COLO668 (cell line): ENCODE data around the gene PLS3.

Experiments used
- DNase-seq: peaks from one replicate; lab custom pipeline; 2025; ENCODE audit not compliant: unreplicated experiment; lab: John Stamatoyannopoulos, UW

The PLS3 gene

GRCh38 chrX:115564243-115564642 is 3.3 kb downstream of the PLS3 start:
- no peak for DNase-seq

- DNase-seq, result no peak
Measured at GRCh38 chrX:115565888-115566287, 4.9 kb downstream of the PLS3 start.

GRCh38 chrX:115571712-115572111 is 10.7 kb downstream of the PLS3 start:
- DNase-seq, result no peak

- DNase-seq, result no peak
Measured at GRCh38 chrX:115573185-115573584, 12.2 kb downstream of the PLS3 start.

GRCh38 chrX:115576676-115577075 is 15.7 kb downstream of the PLS3 start:
- DNase-seq, result no peak

GRCh38 chrX:115579327-115579726 is 18.4 kb downstream of the PLS3 start:
- no peak for DNase-seq

GRCh38 chrX:115579786-115580294 is 18.9 kb downstream of the PLS3 start:
- no peak for DNase-seq

- DNase-seq, result no peak
Measured at GRCh38 chrX:115581759-115582615, 21.0 kb downstream of the PLS3 start.

GRCh38 chrX:115582616-115583495 is 21.9 kb downstream of the PLS3 start:
- no peak for DNase-seq

GRCh38 chrX:115583496-115584004 is 22.6 kb downstream of the PLS3 start:
- no peak for DNase-seq

- DNase-seq, result no peak
Measured at GRCh38 chrX:115584696-115585095, 23.7 kb downstream of the PLS3 start.

- no peak for DNase-seq
Measured at GRCh38 chrX:115588179-115588578, 27.2 kb downstream of the PLS3 start.

GRCh38 chrX:115589419-115589818 is 28.4 kb downstream of the PLS3 start:
- no peak for DNase-seq

- DNase-seq, result no peak
Measured at GRCh38 chrX:115591420-115591819, 30.4 kb downstream of the PLS3 start.

GRCh38 chrX:115591856-115592842 is 31.2 kb downstream of the PLS3 start:
- no peak for DNase-seq

GRCh38 chrX:115592997-115593734 is 32.2 kb downstream of the PLS3 start:
- DNase-seq, result no peak

GRCh38 chrX:115595049-115595448 is 34.1 kb downstream of the PLS3 start:
- DNase-seq, result no peak

GRCh38 chrX:115598556-115598955 is 37.6 kb downstream of the PLS3 start:
- DNase-seq, result no peak

GRCh38 chrX:115602308-115602707 is 41.3 kb downstream of the PLS3 start:
- DNase-seq, result no peak
